Neuronal stem cell (in vitro differentiated cells): ENCODE measurements around the gene PIP5K1A.

Experiments used
- DNase-seq: peaks from one replicate; pipeline ENCODE4 v3.0.0-alpha.2; 2013; ENCODE audit warnings: low spot score
- H2AFZ ChIP-seq: one replicate; pipeline ENCODE4 v1.6.1; 2013; ENCODE audit warnings: mild to moderate bottlenecking, low read length, inconsistent platforms
- H2AK5ac ChIP-seq: 2 replicates; pipeline ENCODE4 v1.6.1; 2013; ENCODE audit warnings: low read depth, mild to moderate bottlenecking, inconsistent platforms, low read length, moderate library complexity, mixed read lengths
- H2BK120ac ChIP-seq: 2 replicates; pipeline ENCODE4 v1.6.1; 2013; ENCODE audit warnings: low read depth, mild to moderate bottlenecking, inconsistent platforms, low read length, moderate library complexity, mixed read lengths
- H2BK12ac ChIP-seq: one replicate; pipeline ENCODE4 v1.6.1; 2013; ENCODE audit warnings: low read length, inconsistent platforms
- H2BK15ac ChIP-seq: 2 replicates; pipeline ENCODE4 v1.6.1; 2013; ENCODE audit warnings: mild to moderate bottlenecking, low read length, inconsistent platforms, mixed read lengths
- H2BK5ac ChIP-seq: one replicate; pipeline ENCODE4 v1.6.1; 2013; ENCODE audit warnings: inconsistent platforms, mild to moderate bottlenecking, low read length, moderate library complexity
- H3K14ac ChIP-seq: one replicate; pipeline ENCODE4 v1.6.1; 2013; ENCODE audit warnings: low read length, inconsistent platforms
- H3K18ac ChIP-seq: 2 replicates; pipeline ENCODE4 v1.6.1; 2013; ENCODE audit warnings: low read length, inconsistent platforms
- H3K23ac ChIP-seq: 2 replicates; pipeline ENCODE4 v1.6.1; 2013; ENCODE audit warnings: low read depth, mild to moderate bottlenecking, mixed read lengths, low read length, inconsistent platforms; ENCODE audit not compliant: poor library complexity
- H3K27ac ChIP-seq: replicated peaks from 3 replicates; pipeline ENCODE4 v1.5.1; 2013; ENCODE audit warnings: low read length, inconsistent platforms
- H3K27me3 ChIP-seq, 3 experiments: 2 replicates each; pipeline ENCODE4 v1.6.1; 2013; ENCODE audit warnings: low read length in 3 of 3, mild to moderate bottlenecking in 2 of 3, inconsistent platforms in 1 of 3, low read depth in 1 of 3, mixed read lengths in 1 of 3, moderate library complexity in 1 of 3; ENCODE audit not compliant: control insufficient read depth in 3 of 3, insufficient read depth in 3 of 3
- H3K36me3 ChIP-seq, 2 donors: replicated peaks in 1 of 2; 2 replicates each; pipeline ENCODE4 v1.6.1; 2013; ENCODE audit warnings: low read length in 2 of 2; ENCODE audit not compliant: control insufficient read depth in 2 of 2, insufficient read depth in 2 of 2
- H3K4ac ChIP-seq: 2 replicates; pipeline ENCODE4 v1.6.1; 2013; ENCODE audit warnings: inconsistent platforms, mild to moderate bottlenecking, low read length, moderate library complexity
- H3K4me1 ChIP-seq, 2 donors: 1 replicate in 1 of 2; 2 replicates in 1 of 2; pipeline ENCODE4 v1.6.1; 2013; ENCODE audit warnings: low read length in 2 of 2, low read depth in 1 of 2; ENCODE audit not compliant: control insufficient read depth in 2 of 2, insufficient read depth in 1 of 2
- H3K4me2 ChIP-seq: one replicate; pipeline ENCODE4 v1.6.1; 2013; ENCODE audit warnings: mild to moderate bottlenecking, low read length, inconsistent platforms; ENCODE audit not compliant: insufficient read depth, poor library complexity, severe bottlenecking
- H3K4me3 ChIP-seq, 2 donors: 2 replicates each; pipeline ENCODE4 v1.5.1; 2013; ENCODE audit warnings: low read length in 2 of 2, mild to moderate bottlenecking in 2 of 2, inconsistent platforms in 1 of 2, moderate library complexity in 1 of 2
- H3K79me1 ChIP-seq: one replicate; pipeline ENCODE4 v1.6.1; 2013; ENCODE audit warnings: low read depth, mild to moderate bottlenecking, inconsistent platforms, low read length, moderate library complexity
- H3K9ac ChIP-seq: one replicate; pipeline ENCODE4 v1.6.1; 2013; ENCODE audit warnings: mild to moderate bottlenecking, low read depth, low read length, inconsistent platforms; ENCODE audit not compliant: poor library complexity
- H3K9me3 ChIP-seq, 2 donors: replicated peaks in 1 of 2; 2 replicates each; pipeline versions ENCODE3 to v1.6.1; 2013; ENCODE audit warnings: low read length in 2 of 2, mild to moderate bottlenecking in 2 of 2, inconsistent platforms in 1 of 2, low read depth in 1 of 2, mixed read lengths in 1 of 2, moderate library complexity in 1 of 2; ENCODE audit not compliant: control insufficient read depth in 2 of 2, insufficient read depth in 1 of 2
- H4K8ac ChIP-seq: one replicate; pipeline ENCODE4 v1.6.1; 2013; ENCODE audit warnings: low read depth, mild to moderate bottlenecking, inconsistent platforms, low read length, moderate library complexity
- H4K91ac ChIP-seq: one replicate; pipeline ENCODE4 v1.6.1; 2013; ENCODE audit warnings: low read length, low read depth, mild to moderate bottlenecking, inconsistent platforms; ENCODE audit not compliant: poor library complexity
- WGBS, 2 donors: extraction: QIAGEN DNeasy Blood & Tissue Kit; methylation state at CpG; one replicate each; pipeline ENCODE4 v1.1.7; 2013; ENCODE audit warnings: missing lambda C conversion rate in 2 of 2, mixed read lengths in 1 of 2; ENCODE audit not compliant: insufficient read length in 2 of 2, insufficient replicate concordance in 1 of 2; ENCODE audit errors: extremely low coverage in 2 of 2; 5-methylcytosine and 5-hydroxymethylcytosine counted together

The PIP5K1A gene

GRCh38 chr1:151281969-151282882 is 83.9 kb downstream of the PIP5K1A start, which contains the start of gene ZNF687:
ZNF687 (plus strand) TSS chr1:151282299; CDS start chr1:151286292, 3,993 bp downstream.
- Histone ChIP-seq H3K9ac (peak within 1 kb of the TSS; percentile 96), H3K4ac (peak within 1 kb of the TSS; percentile 78), H3K4me1 (peaks cover 2 to 8% of the 10 kb centered on the region in 2 donors), H4K8ac (no peak within 1 kb of the TSS), H2BK120ac (no peak within 1 kb of the TSS), H2AFZ (peak within 1 kb of the TSS; percentile 92), H3K27me3 (no peaks in the 10 kb centered on the region), H3K4me3 (peak within 1 kb of the TSS; percentile 76 to 99), H2AK5ac (peak within 1 kb of the TSS; percentile 30), H3K14ac (peak within 1 kb of the TSS; percentile 1), H2BK12ac (peak within 1 kb of the TSS; percentile 81), H3K79me1 (peaks cover 9% of the 10 kb centered on the region), H3K4me2 (peak within 1 kb of the TSS; percentile 90), H2BK15ac (peak within 1 kb of the TSS; percentile 85), H2BK5ac (peak within 1 kb of the TSS; percentile 97), H3K27ac (peak within 1 kb of the TSS; percentile 97), H3K36me3 (peaks cover 13 to 27% of the 10 kb centered on the region in 2 donors), H3K9me3 (no peaks in the 10 kb centered on the region), H3K18ac (peak within 1 kb of the TSS; percentile 99), H4K91ac (no peak within 1 kb of the TSS), H3K23ac (peak within 1 kb of the TSS; percentile 95)
- DNase-seq = peak; percentile 100
- WGBS, 2 donors = no CpG with 5 or more reads among the region's 74 CpGs

DNA sequence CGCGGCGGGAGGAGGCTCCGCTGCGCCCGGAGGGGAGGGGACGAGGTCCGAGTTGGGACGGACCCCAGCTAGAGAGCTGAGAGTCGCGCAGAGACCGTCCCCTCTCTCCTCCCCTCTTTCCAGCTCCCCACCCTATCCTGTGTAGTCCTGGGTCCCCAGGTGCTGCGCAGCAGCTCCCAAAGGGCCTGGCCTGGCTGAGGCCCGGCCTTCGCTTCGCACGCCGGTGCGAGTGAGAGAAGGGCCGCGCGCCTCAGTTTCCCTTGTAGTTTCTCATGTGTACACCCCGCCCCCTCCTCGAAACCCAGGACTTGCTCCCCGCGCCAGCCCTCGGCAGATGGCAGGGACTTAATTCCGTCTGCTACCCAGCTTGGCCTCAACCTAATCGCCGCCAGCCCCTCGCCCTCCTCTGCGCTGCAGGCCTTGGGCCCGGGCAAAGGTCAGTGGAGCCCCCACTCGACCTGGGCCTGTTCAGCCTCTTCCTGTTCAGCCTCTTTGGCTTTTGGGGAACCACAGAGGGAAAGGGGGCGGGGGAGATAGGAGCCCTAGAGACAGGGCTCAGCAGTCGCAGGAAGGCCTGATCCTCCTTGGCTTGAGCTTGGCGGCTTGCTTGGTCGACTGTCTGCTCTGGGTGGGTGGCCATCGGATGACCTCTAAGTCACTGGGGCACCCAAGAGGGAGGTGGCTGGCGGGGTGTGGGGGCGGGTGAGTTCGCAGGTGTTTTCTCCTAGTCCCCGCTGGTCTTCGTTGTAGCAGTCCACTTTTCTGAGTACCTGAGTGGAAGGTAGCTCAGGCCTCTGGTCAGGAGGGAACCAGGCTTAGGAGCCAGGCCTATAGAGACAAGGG is 84.8 kb downstream of the PIP5K1A start:
- peak overlapping the region; percentile 94 for H3K9ac ChIP-seq
- peaks cover 2 to 8% of the 10 kb centered on the region in 2 donors for H3K4me1 ChIP-seq
- H3K27ac ChIP-seq = peak overlapping the region; percentile 82
- no peak overlapping the region for H4K8ac ChIP-seq
- H2BK120ac ChIP-seq = no peak overlapping the region
- peak overlapping the region; percentile 85 for H2BK15ac ChIP-seq
- H3K14ac ChIP-seq = peak overlapping the region; percentile 1
- peak; percentile 23 for DNase-seq
- peak overlapping the region; percentile 76 to 99 for H3K4me3 ChIP-seq
- H3K79me1 ChIP-seq = peaks cover 18% of the 10 kb centered on the region
- H3K18ac ChIP-seq = peak overlapping the region; percentile 97
- peak overlapping the region; percentile 93 for H3K23ac ChIP-seq
- no peak overlapping the region for H3K4ac ChIP-seq
- peaks cover 22 to 36% of the 10 kb centered on the region in 2 donors for H3K36me3 ChIP-seq
- WGBS, 2 donors = no CpG with 5 or more reads among the region's 44 CpGs
- H2AFZ ChIP-seq = peak overlapping the region; percentile 92
- H3K27me3 ChIP-seq = no peaks in the 10 kb centered on the region
- H2AK5ac ChIP-seq = peak overlapping the region; percentile 30
- H3K4me2 ChIP-seq = peak overlapping the region; percentile 90
- peak overlapping the region; percentile 97 for H2BK5ac ChIP-seq
- H4K91ac ChIP-seq = no peak overlapping the region
- no peak overlapping the region for H2BK12ac ChIP-seq
- H3K9me3 ChIP-seq = no peaks in the 10 kb centered on the region

DNA sequence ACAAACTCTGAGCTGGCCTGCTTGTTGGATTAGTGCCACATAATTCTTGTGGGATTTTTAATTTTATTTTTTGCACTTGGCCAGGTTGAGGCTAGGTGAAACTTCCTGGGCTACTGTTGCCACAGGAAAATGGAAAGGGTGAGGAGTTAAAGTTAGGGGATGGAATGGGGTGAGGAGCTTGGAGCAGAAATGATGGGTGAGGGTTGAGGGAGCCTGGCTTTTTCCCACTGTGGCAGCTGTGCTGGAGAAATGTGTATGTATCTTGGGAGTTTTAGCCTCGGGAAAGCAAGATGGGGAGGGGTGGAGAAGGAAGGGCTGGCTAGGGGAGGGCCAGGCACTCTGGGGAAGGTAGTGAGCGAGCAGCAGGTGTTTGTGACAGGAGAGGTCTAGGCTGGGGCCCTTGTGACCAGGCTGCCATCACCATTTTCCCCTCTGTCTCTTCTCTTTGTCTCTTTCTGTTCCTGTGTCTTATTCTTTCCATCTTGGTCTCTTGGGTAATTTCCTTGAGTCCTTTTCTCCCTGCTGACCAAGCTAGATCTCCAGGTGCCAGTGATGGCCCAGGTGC is 85.7 kb downstream of the PIP5K1A start:
- H3K27me3 ChIP-seq = no peaks in the 10 kb centered on the region
- H2BK12ac ChIP-seq = no peak overlapping the region
- no peak overlapping the region for H2BK5ac ChIP-seq
- H3K9ac ChIP-seq = no peak overlapping the region
- no peak overlapping the region for H3K4ac ChIP-seq
- no peak overlapping the region for H3K4me2 ChIP-seq
- no CpG with 5 or more reads among the region's 2 CpGs for WGBS, 2 donors
- H3K18ac ChIP-seq = no peak overlapping the region
- no peak overlapping the region for H4K91ac ChIP-seq
- H3K79me1 ChIP-seq = peaks cover 21% of the 10 kb centered on the region
- no peak overlapping the region for H3K23ac ChIP-seq
- H2BK120ac ChIP-seq = no peak overlapping the region
- DNase-seq = no peak
- H2BK15ac ChIP-seq = no peak overlapping the region
- no peak overlapping the region for H2AFZ ChIP-seq
- H2AK5ac ChIP-seq = no peak overlapping the region
- peaks cover 31 to 46% of the 10 kb centered on the region in 2 donors for H3K36me3 ChIP-seq
- H3K4me3 ChIP-seq = peak overlapping the region in 1 of 2 donors; percentile 76
- no peaks in the 10 kb centered on the region for H3K9me3 ChIP-seq
- peaks cover 2 to 8% of the 10 kb centered on the region in 2 donors for H3K4me1 ChIP-seq
- H3K14ac ChIP-seq = no peak overlapping the region
- H3K27ac ChIP-seq = no peak overlapping the region
- H4K8ac ChIP-seq = no peak overlapping the region
